HFF-Myc (cell line): Measurements from ENCODE around the gene MAN1C1.

Source experiments
- DNase-seq: peaks from one replicate; pipeline ENCODE4 v3.0.0-alpha.2; 2011; ENCODE audit warnings: low read depth; ENCODE audit errors: extremely low read depth
- H3K4me3 ChIP-seq: replicated peaks from 2 replicates; pipeline ENCODE4 v1.5.1; 2011; ENCODE audit warnings: low read depth, mild to moderate bottlenecking, control low read depth, low read length
- TF ChIP-seq, protein P1 (sequence below): IDR thresholded peaks from 2 replicates; pipeline ENCODE4 v1.5.1; 2012; ENCODE audit warnings: mild to moderate bottlenecking, low read depth, low read length, control low read depth; ENCODE audit errors: missing control alignments

Gene MAN1C1

GRCh38 chr1:25757151-25757845 lies 140.7 kb downstream of the MAN1C1 start:
- no peak for DNase-seq
- H3K4me3 ChIP-seq = no peak overlapping the region
- TF ChIP-seq, protein P1, sequence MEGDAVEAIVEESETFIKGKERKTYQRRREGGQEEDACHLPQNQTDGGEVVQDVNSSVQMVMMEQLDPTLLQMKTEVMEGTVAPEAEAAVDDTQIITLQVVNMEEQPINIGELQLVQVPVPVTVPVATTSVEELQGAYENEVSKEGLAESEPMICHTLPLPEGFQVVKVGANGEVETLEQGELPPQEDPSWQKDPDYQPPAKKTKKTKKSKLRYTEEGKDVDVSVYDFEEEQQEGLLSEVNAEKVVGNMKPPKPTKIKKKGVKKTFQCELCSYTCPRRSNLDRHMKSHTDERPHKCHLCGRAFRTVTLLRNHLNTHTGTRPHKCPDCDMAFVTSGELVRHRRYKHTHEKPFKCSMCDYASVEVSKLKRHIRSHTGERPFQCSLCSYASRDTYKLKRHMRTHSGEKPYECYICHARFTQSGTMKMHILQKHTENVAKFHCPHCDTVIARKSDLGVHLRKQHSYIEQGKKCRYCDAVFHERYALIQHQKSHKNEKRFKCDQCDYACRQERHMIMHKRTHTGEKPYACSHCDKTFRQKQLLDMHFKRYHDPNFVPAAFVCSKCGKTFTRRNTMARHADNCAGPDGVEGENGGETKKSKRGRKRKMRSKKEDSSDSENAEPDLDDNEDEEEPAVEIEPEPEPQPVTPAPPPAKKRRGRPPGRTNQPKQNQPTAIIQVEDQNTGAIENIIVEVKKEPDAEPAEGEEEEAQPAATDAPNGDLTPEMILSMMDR = no peak

- no peak overlapping the region for H3K4me3 ChIP-seq
- DNase-seq = no peak
- TF ChIP-seq, protein P1 = no peak
Measured at GRCh38 chr1:25757846-25758185, 141.2 kb downstream of the MAN1C1 start.

- DNase-seq = no peak
- TF ChIP-seq, protein P1 = no peak
Measured at GRCh38 chr1:25758466-25759070, 142.0 kb downstream of the MAN1C1 start.

GRCh38 chr1:25760122-25760719 lies 143.6 kb downstream of the MAN1C1 start:
- DNase-seq = no peak
- TF ChIP-seq, protein P1 = no peak
- no peak overlapping the region for H3K4me3 ChIP-seq

More at GRCh38 chr1:25758466-25759070, 142.0 kb downstream of the MAN1C1 start:
- H3K4me3 ChIP-seq = no peak overlapping the region

DNA sequence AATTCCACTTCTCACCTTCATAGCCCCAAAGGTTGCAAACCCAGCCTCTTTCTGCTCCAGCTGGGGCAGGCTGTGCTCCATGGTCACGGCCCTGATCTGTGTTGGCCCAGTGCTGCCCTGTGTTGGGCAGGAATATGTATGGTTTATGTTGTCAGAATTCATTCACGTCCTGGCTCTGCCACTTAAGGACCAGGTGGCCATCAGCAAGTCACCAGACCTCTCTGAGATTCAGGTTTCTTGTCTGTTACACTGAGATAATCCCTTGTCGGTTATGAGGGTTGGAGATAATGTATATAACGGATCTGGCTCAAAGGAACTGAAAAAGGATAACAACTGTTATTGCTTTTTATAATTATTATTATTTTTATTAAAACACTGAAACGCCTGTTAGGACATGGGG lies 144.3 kb downstream of the MAN1C1 start:
- TF ChIP-seq, protein P1 = no peak
- no peak for DNase-seq
- no peak overlapping the region for H3K4me3 ChIP-seq

DNA sequence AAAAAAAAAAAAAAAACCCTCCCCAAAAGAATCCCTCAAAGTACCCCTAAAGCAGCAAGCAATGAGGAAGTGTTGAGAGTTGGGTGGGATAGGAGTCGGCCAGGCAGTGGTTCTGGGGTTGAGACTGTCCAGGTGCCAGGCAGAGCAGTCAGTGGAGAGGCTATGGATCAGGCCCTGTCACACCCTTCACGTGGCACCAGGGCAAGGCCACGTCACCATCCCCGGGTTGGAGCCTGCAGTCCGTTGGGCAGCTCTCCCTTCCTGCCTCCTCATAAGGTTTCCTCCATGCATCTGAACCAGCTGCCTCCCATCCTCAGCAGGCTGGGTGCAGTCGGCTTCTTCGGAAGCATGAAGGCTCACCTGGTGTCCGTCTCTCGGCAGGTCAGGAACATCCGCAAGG lies 146.9 kb downstream of the MAN1C1 start:
- TF ChIP-seq, protein P1 = no peak
- DNase-seq = no peak

More for the DNA sequence above, 146.9 kb downstream of the MAN1C1 start:
- no peak overlapping the region for H3K4me3 ChIP-seq
